ENCODE results near the gene GALNT2.

Gene GALNT2

DNA sequence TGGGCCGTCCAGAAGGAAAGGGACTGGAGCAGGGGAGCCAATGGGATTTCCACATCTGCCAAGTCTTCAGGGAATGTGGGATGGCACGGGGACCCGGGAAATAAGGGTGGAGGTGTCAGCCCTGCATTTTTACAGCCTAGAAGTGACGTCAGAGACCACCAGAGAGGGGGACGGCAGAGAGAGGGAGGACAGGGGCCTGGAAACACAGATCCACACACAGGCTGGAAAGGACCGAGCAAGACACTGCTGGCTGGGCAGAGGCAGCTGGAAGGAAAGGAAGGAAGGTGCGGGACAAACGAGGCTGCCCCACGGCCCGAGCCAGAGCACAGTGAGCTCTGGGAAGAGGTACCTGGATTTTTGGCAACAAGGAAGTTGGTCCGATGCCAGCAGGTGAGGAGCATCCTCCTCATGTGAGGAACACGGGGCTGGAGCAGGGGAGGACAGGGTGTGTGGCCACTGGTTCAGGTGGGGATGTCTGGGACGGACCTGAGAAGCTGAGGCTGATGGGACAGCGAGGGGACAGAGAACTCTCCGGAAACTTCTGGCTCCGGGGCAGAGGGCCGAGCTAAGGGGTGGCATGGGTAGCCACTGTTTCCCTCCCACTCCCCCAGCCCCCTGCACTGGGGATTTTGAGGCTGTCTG lies 220.8 kb downstream of the GALNT2 start (continued):
- no peak for TF ChIP-seq RARB (CRISPR knock-in tag; IDR thresholded peaks at IDR 0.05)
- no peak for TF ChIP-seq OSR1 (CRISPR knock-in tag; IDR thresholded peaks at IDR 0.05)

DNA sequence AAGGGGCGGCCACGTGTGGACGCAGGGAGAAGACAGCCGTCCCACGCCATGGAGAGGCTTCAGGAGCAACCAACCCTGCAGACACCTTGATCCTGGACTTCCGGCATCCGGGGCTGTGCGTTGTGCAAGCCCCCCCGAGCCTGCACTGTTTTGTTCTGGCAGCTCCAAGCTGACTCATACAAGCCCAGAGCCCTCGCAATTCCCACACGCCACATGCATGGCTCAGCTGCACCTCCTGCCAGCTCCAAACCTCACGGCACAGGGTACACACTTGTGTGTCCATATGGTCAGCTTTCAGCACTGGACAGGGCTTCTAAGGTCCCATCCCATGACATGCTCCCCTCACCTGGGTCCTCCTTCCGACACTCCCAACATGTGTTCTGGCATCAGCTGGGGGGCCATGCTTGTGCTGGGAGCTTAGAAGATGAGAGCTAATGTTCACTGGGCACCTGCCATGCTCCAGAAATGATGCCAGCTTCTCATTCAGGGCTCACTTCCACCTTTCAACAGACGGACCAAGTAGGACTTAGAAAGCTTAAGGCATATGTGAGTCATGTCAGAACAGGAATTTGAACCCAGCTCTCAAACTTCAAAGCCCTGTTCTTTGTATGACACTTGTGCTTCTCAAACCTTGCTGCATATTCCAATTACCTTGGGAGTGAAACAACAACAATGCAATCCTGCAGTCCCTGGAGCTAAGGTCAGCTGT lies 221.8 kb downstream of the GALNT2 start:
- no peak for TF ChIP-seq PPARA (CRISPR knock-in tag; IDR thresholded peaks at IDR 0.05; ENCODE audit: borderline replicate concordance)
- TF ChIP-seq, protein P1, sequence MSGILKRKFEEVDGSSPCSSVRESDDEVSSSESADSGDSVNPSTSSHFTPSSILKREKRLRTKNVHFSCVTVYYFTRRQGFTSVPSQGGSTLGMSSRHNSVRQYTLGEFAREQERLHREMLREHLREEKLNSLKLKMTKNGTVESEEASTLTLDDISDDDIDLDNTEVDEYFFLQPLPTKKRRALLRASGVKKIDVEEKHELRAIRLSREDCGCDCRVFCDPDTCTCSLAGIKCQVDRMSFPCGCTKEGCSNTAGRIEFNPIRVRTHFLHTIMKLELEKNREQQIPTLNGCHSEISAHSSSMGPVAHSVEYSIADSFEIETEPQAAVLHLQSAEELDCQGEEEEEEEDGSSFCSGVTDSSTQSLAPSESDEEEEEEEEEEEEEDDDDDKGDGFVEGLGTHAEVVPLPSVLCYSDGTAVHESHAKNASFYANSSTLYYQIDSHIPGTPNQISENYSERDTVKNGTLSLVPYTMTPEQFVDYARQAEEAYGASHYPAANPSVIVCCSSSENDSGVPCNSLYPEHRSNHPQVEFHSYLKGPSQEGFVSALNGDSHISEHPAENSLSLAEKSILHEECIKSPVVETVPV (CRISPR knock-in tag; IDR thresholded peaks at IDR 0.05) = no peak
- TF ChIP-seq, protein P2, sequence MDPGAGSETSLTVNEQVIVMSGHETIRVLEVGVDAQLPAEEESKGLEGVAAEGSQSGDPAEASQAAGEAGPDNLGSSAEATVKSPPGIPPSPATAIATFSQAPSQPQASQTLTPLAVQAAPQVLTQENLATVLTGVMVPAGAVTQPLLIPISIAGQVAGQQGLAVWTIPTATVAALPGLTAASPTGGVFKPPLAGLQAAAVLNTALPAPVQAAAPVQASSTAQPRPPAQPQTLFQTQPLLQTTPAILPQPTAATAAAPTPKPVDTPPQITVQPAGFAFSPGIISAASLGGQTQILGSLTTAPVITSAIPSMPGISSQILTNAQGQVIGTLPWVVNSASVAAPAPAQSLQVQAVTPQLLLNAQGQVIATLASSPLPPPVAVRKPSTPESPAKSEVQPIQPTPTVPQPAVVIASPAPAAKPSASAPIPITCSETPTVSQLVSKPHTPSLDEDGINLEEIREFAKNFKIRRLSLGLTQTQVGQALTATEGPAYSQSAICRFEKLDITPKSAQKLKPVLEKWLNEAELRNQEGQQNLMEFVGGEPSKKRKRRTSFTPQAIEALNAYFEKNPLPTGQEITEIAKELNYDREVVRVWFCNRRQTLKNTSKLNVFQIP (CRISPR knock-in tag; IDR thresholded peaks at IDR 0.05; ENCODE audit: borderline replicate concordance, low read depth) = no peak
- TF ChIP-seq ESRRG (CRISPR knock-in tag; IDR thresholded peaks at IDR 0.05) = no peak
- TF ChIP-seq, protein P3, sequence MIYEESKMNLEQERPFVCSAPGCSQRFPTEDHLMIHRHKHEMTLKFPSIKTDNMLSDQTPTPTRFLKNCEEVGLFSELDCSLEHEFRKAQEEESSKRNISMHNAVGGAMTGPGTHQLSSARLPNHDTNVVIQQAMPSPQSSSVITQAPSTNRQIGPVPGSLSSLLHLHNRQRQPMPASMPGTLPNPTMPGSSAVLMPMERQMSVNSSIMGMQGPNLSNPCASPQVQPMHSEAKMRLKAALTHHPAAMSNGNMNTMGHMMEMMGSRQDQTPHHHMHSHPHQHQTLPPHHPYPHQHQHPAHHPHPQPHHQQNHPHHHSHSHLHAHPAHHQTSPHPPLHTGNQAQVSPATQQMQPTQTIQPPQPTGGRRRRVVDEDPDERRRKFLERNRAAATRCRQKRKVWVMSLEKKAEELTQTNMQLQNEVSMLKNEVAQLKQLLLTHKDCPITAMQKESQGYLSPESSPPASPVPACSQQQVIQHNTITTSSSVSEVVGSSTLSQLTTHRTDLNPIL (CRISPR knock-in tag; IDR thresholded peaks at IDR 0.05; ENCODE audit: low read depth) = no peak
- TF ChIP-seq RARB (CRISPR knock-in tag; IDR thresholded peaks at IDR 0.05) = no peak
- TF ChIP-seq TCF4 (CRISPR knock-in tag; IDR thresholded peaks at IDR 0.05; ENCODE audit: borderline replicate concordance) = no peak
- peak; percentile 10; the same call in 1 of the 3 replicates for ATAC-seq

DNA sequence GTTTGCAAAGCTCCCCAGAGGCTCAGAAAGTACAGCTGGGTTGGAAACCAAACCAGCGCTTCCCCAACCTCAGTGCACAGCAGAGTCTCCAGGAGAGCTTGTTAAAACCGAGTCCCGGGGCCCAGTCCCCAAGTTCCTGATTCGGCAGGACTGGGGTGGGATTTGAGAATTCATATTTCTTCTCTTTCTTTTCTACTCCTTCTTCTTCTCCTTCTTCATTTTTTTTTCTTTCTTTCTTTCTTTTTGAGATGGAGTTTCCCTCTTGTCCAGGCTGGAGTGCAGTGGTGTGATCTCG lies 222.3 kb downstream of the GALNT2 start:
- TF ChIP-seq ZFP3 (CRISPR knock-in tag; IDR thresholded peaks at IDR 0.05) (no peak), ZFP30 (CRISPR knock-in tag; IDR thresholded peaks at IDR 0.05) (no peak), ZNF8 (CRISPR knock-in tag; IDR thresholded peaks at IDR 0.05) (no peak), OSR1 (CRISPR knock-in tag; IDR thresholded peaks at IDR 0.05) (no peak), ZC3H10 (CRISPR knock-in tag; IDR thresholded peaks at IDR 0.05) (no peak)
- TF ChIP-seq, protein P1 (CRISPR knock-in tag; IDR thresholded peaks at IDR 0.05) = no peak
- no peak for ATAC-seq

DNA sequence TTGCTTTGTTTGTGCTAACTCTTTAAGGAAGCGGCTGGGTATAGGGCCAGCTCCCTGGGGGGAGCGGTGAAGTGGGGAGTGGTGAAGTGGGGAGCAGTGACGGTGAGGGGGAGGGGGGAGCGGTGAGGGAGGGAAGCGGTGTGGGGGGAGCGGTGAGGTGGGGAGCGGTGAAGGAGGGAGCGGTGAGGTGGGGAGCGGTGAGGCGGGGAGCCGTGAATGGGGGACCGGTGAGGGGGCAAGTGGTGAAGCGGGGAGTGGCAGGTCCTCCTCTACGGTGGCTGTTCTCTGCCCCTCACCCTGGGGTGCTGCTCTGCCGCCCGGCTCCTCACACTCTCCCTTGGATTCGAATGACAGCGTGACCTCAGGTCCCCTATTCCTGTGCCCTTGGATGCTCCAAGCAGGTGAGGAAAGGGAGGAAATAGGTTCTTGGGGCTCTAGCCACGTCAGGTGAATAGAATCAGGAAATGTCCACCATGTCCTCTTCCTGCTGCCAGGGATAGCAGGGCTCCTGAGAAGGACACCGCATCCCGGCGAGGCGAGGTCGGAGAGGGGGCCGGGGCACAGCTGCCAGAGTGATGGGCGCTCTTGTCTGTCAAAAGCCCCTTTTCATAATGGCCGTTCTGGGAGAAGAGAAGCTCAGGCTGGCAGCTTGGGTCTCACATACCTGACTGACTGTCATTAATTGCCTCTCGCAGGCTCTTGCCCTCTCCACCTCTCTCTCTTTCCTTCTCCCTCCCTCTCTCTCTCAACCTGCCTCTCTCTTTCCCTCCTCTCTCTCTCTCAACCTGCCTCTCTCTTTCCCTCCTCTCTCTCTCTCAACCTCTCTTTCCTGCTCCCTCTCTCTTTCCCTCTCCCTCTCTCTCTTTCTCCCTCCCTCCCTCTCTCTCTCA lies 224.9 kb downstream of the GALNT2 start:
- TF ChIP-seq RARB (CRISPR knock-in tag; IDR thresholded peaks at IDR 0.05) (no peak), CSDC2 (CRISPR knock-in tag; IDR thresholded peaks at IDR 0.05) (no peak), BACH2 (CRISPR knock-in tag; IDR thresholded peaks at IDR 0.05; ENCODE audit: borderline replicate concordance) (no peak), TOX (CRISPR knock-in tag; IDR thresholded peaks at IDR 0.05; ENCODE audit: borderline replicate concordance) (no peak), ESRRG (CRISPR knock-in tag; IDR thresholded peaks at IDR 0.05) (no peak), OSR1 (CRISPR knock-in tag; IDR thresholded peaks at IDR 0.05) (no peak), PPARA (CRISPR knock-in tag; IDR thresholded peaks at IDR 0.05; ENCODE audit: borderline replicate concordance) (no peak), ZNF565 (CRISPR knock-in tag; conservative IDR thresholded peaks at IDR 0.05; ENCODE audit: low read depth) (no peak)
- TF ChIP-seq, protein P3 (CRISPR knock-in tag; IDR thresholded peaks at IDR 0.05; ENCODE audit: low read depth) = no peak
- TF ChIP-seq, protein P1 (CRISPR knock-in tag; IDR thresholded peaks at IDR 0.05) = no peak
- no peak for ATAC-seq
